NB4 (cell line): Measurements from ENCODE around the gene DOCK3.
"Not testable (repeated sequence)": the region's sequence is repeated elsewhere in the genome, so short reads cannot be mapped to it uniquely, and the experiment has no call there.

ENCODE experiments used
- DNase-seq: peaks from one replicate; pipeline ENCODE4 v3.0.0; 2010; ENCODE audit warnings: low read depth
- H3K4me3 ChIP-seq: one replicate; pipeline ENCODE4 v1.5.1; 2011; ENCODE audit warnings: mild to moderate bottlenecking, low read depth, low read length, moderate library complexity
- CTCF ChIP-seq: IDR thresholded peaks from one replicate; pipeline ENCODE4 v1.5.1; 2012; ENCODE audit warnings: low read depth, low read length
- MAX ChIP-seq: IDR thresholded peaks from 2 replicates; pipeline ENCODE4 v1.6.1; 2011; ENCODE audit warnings: low read depth, low read length
- MYC ChIP-seq: IDR thresholded peaks from 2 replicates; pipeline ENCODE4 v1.6.1; 2011; ENCODE audit warnings: low read depth, low read length
- POLR2A ChIP-seq: IDR thresholded peaks from 2 replicates; pipeline ENCODE4 v1.6.1; 2011; ENCODE audit warnings: mild to moderate bottlenecking; ENCODE audit not compliant: insufficient read length; ENCODE audit errors: extremely low read depth

The DOCK3 gene

GRCh38 chr3:51075221-51075775 is 400.6 kb downstream of the DOCK3 start:
- no peak for DNase-seq
- no peak overlapping the region for H3K4me3 ChIP-seq
- TF ChIP-seq MAX (no peak), MYC (no peak), POLR2A (no peak), CTCF (no peak)

GRCh38 chr3:51082363-51082762 is 407.6 kb downstream of the DOCK3 start:
- no peak overlapping the region for H3K4me3 ChIP-seq
- DNase-seq = no peak
- TF ChIP-seq CTCF = no peak
- no peak for TF ChIP-seq MYC
- no peak for TF ChIP-seq MAX
- TF ChIP-seq POLR2A = no peak

- DNase-seq = no peak
- TF ChIP-seq MAX (no peak), CTCF (no peak), POLR2A (no peak), MYC (no peak)
- H3K4me3 ChIP-seq = no peak overlapping the region
Observed at GRCh38 chr3:51083490-51083889, 408.8 kb downstream of the DOCK3 start.

GRCh38 chr3:51092141-51092540 is 417.4 kb downstream of the DOCK3 start:
- H3K4me3 ChIP-seq, DNase-seq: not testable (repeated sequence)

- DNase-seq, H3K4me3 ChIP-seq: not testable (repeated sequence)
Observed at GRCh38 chr3:51094838-51095237, 420.1 kb downstream of the DOCK3 start.

- DNase-seq = peak; percentile 45
- TF ChIP-seq MYC = no peak
- peak; percentile 85 for TF ChIP-seq CTCF
Observed at GRCh38 chr3:51099794-51100535, 425.2 kb downstream of the DOCK3 start.

GRCh38 chr3:51100536-51100851 is 425.8 kb downstream of the DOCK3 start:
- H3K4me3 ChIP-seq = no peak overlapping the region
- DNase-seq = no peak
- TF ChIP-seq CTCF (no peak), MAX (no peak), MYC (no peak), POLR2A (no peak)

More at GRCh38 chr3:51099794-51100535, 425.2 kb downstream of the DOCK3 start:
- no peak overlapping the region for H3K4me3 ChIP-seq
